GM12801 (cell line): ENCODE measurements around the gene DLG2.

Source experiments
- CTCF ChIP-seq: IDR thresholded peaks from one replicate; pipeline ENCODE4 v1.5.1; 2011; ENCODE audit warnings: control low read depth; ENCODE audit not compliant: insufficient read length; ENCODE audit errors: extremely low read depth

DLG2 gene

GRCh38 chr11:84793318-84793717 is 833.8 kb downstream of the DLG2 start:
- no peak for TF ChIP-seq CTCF

- TF ChIP-seq CTCF: no peak
These were observed 836.2 kb downstream of the DLG2 start for GRCh38 chr11:84790849-84791427.

- no peak for TF ChIP-seq CTCF
These were observed 838.9 kb downstream of the DLG2 start for GRCh38 chr11:84788220-84788619.

GRCh38 chr11:84780689-84781293 is 846.4 kb downstream of the DLG2 start:
- TF ChIP-seq CTCF: no peak

- TF ChIP-seq CTCF: no peak
These were observed 851.6 kb downstream of the DLG2 start for GRCh38 chr11:84775503-84775902.

GRCh38 chr11:84763931-84764330 is 863.2 kb downstream of the DLG2 start:
- no peak for TF ChIP-seq CTCF

- no peak for TF ChIP-seq CTCF
These were observed 869.4 kb downstream of the DLG2 start for GRCh38 chr11:84757711-84758110.
